Measurements from ENCODE around the gene GPATCH2.
"Not testable (repeated sequence)": the region's sequence is repeated elsewhere in the genome, so short reads cannot be mapped to it uniquely, and the experiment has no call there.

GPATCH2 gene

DNA sequence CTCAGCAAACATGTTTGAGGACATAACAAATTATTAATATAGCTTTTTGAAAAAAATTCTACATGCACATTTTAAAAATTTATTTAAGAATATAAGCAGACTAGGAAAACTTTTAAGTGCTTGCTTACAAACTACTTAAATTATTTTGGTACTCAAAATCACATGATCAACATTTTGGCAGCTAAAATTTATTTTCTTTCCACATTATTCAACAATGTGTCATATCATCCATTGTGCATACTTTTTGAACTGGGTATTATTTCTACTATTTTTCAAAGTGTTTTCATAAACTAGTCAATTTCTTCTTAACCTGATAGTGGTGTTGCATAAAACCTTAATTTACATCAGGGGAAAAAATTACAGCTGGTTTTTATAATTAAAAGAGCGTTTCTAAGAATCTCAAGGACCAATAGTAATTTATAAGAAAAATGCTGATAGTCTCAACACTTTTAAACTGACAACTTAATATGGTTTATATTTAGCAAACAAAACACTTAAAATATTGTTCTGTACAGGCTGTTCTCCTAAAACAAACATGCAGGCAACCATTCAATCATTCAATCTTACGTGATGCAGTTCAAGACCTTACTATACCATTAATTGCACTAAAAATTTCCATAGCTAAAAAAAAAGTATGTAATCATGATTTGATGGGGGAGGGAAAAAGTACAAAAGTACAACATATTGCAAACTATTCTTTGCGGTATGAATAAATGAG, 105.0 kb downstream of the GPATCH2 start:
- Histone ChIP-seq H3K9me3 (ENCODE audit: insufficient read depth, low read length) (no peaks in the 10 kb centered on the region), H3K4me2 (ENCODE audit: low read length) (no peak overlapping the region), H3K4me1 (ENCODE audit: low read length) (no peaks in the 10 kb centered on the region), H3K9ac (ENCODE audit: low read length) (no peak overlapping the region), H3K27ac (ENCODE audit: low read length) (no peak overlapping the region), H3K27me3 (ENCODE audit: low read depth, low read length) (no peaks in the 10 kb centered on the region), H2AFZ (ENCODE audit: low read depth, low read length) (no peak overlapping the region), H4K20me1 (ENCODE audit: insufficient read depth, low read length) (no peaks in the 10 kb centered on the region), H3K4me3 (ENCODE audit: low read length) (no peak overlapping the region), H3K79me2 (ENCODE audit: low read length) (no peaks in the 10 kb centered on the region), H3K36me3 (replicated peaks; ENCODE audit: low read depth, low read length) (peaks cover 7% of the 10 kb centered on the region)
- TF ChIP-seq CTCF (IDR thresholded peaks at IDR 0.05; ENCODE audit: low read depth, low read length) (no peak), EZH2phosphoT487 (IDR thresholded peaks at IDR 0.05; ENCODE audit: low read depth) (no peak)

DNA sequence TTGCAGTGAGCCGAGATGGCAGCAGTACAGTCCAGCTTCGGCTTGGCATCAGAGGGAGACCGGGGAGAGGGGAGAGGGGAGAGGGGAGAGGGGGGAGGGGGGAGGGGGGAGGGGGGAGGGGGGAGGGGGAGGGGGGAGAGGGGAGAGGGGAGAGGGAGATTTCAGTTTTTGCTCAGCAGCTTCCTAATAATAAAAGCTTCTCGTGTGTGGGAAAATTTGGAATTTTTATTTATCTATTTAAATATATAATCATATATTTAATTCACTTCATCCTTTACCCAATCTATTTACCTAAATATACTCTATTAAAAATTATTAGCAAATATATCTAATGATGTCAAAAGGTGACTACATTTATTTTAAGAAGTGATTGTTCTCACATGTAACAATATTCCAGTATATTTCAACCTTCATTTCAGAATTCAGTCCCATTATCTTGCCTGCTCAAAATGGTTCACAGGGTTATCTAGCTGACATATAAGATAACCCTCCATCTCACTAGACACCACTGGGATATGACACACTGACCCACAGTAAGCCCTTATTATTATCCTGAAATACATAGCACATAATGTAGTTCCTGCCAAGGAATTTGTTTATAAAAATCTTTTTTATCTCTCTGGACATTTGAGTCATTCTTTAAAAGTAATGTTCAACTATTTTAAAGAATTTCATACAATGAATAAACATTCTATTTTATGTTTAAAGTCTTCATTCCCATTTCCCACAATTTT, 105.9 kb downstream of the GPATCH2 start:
- H4K20me1 ChIP-seq (ENCODE audit: insufficient read depth, low read length): no peaks in the 10 kb centered on the region
- H3K9me3 ChIP-seq (ENCODE audit: insufficient read depth, low read length): no peaks in the 10 kb centered on the region
- TF ChIP-seq EZH2phosphoT487 (IDR thresholded peaks at IDR 0.05; ENCODE audit: low read depth) (no peak), CTCF (IDR thresholded peaks at IDR 0.05; ENCODE audit: low read depth, low read length) (no peak)
- H3K4me3 ChIP-seq (ENCODE audit: low read length): no peak overlapping the region
- H3K9ac ChIP-seq (ENCODE audit: low read length): no peak overlapping the region
- H3K27ac ChIP-seq (ENCODE audit: low read length): no peak overlapping the region
- H3K4me1 ChIP-seq (ENCODE audit: low read length): no peaks in the 10 kb centered on the region
- H3K36me3 ChIP-seq (replicated peaks; ENCODE audit: low read depth, low read length): peaks cover 7% of the 10 kb centered on the region
- no peaks in the 10 kb centered on the region for H3K27me3 ChIP-seq (ENCODE audit: low read depth, low read length)
- H3K4me2 ChIP-seq (ENCODE audit: low read length): no peak overlapping the region
- no peaks in the 10 kb centered on the region for H3K79me2 ChIP-seq (ENCODE audit: low read length)
- H2AFZ ChIP-seq (ENCODE audit: low read depth, low read length): no peak overlapping the region

DNA sequence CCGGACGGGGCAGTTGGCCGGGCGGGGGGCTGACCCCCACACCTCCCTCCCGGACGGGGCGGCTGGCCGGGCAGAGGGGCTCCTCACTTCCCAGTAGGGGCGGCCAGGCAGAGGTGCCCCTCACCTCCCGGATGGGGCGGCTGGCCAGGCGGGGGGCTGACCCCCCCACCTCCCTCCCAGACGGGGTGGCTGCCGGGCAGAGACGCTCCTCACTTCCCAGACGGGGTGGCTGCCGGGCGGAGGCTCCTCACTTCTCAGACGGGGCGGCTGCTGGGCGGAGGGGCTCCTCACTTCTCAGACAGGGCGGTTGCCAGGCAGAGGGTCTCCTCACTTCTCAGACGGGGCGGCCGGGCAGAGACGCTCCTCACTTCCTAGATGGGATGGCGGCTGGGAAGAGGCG, 107.0 kb downstream of the GPATCH2 start:
- H3K36me3 ChIP-seq (replicated peaks; ENCODE audit: low read depth, low read length); H3K4me3 ChIP-seq (ENCODE audit: low read length); H3K9ac ChIP-seq (ENCODE audit: low read length); H3K27ac ChIP-seq (ENCODE audit: low read length); H4K20me1 ChIP-seq (ENCODE audit: insufficient read depth, low read length); H3K4me1 ChIP-seq (ENCODE audit: low read length); H3K27me3 ChIP-seq (ENCODE audit: low read depth, low read length); H2AFZ ChIP-seq (ENCODE audit: low read depth, low read length); H3K79me2 ChIP-seq (ENCODE audit: low read length); H3K4me2 ChIP-seq (ENCODE audit: low read length); H3K9me3 ChIP-seq (ENCODE audit: insufficient read depth, low read length): not testable (repeated sequence)

DNA sequence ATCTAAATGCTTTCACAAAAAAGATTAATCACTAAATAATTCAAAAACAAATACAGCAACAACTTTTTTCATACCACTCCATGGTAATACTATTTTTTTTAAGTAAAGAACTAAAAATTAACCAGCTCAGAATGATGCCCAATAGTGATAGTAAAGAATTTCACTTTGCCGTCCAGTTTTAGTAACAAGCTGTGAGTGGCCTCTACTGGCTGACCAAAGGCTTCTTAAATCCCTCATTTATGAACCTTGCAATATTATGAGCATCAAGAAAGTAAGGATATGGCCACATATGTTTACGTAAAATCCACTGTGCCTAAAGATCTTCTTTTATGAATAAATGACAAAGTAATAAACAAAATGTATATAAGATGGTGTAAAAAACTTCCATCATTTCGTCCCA, 108.6 kb downstream of the GPATCH2 start:
- no peaks in the 10 kb centered on the region for H4K20me1 ChIP-seq (ENCODE audit: insufficient read depth, low read length)
- H3K79me2 ChIP-seq (ENCODE audit: low read length): no peaks in the 10 kb centered on the region
- no peaks in the 10 kb centered on the region for H3K9me3 ChIP-seq (ENCODE audit: insufficient read depth, low read length)
- TF ChIP-seq EZH2phosphoT487 (IDR thresholded peaks at IDR 0.05; ENCODE audit: low read depth) (no peak), CTCF (IDR thresholded peaks at IDR 0.05; ENCODE audit: low read depth, low read length) (0 out of 2 replicates have a peak, but pooled peaks have one; percentile 16)
- H3K27ac ChIP-seq (ENCODE audit: low read length): no peak overlapping the region
- H3K36me3 ChIP-seq (replicated peaks; ENCODE audit: low read depth, low read length): no peaks in the 10 kb centered on the region
- no peaks in the 10 kb centered on the region for H3K4me1 ChIP-seq (ENCODE audit: low read length)
- no peak overlapping the region for H3K4me2 ChIP-seq (ENCODE audit: low read length)
- H2AFZ ChIP-seq (ENCODE audit: low read depth, low read length): no peak overlapping the region
- H3K4me3 ChIP-seq (ENCODE audit: low read length): no peak overlapping the region
- no peaks in the 10 kb centered on the region for H3K27me3 ChIP-seq (ENCODE audit: low read depth, low read length)
- no peak overlapping the region for H3K9ac ChIP-seq (ENCODE audit: low read length)

Data from OCI-LY3 (cell line).